GM19099 (cell line): Measurements from ENCODE around the gene ZNF22.

Source experiments
- POLR2A ChIP-seq: IDR thresholded peaks from 3 replicates; pipeline ENCODE4 v1.6.1; 2011; ENCODE audit warnings: low read depth; ENCODE audit not compliant: insufficient read length; ENCODE audit errors: extremely low read depth

The ZNF22 gene

DNA sequence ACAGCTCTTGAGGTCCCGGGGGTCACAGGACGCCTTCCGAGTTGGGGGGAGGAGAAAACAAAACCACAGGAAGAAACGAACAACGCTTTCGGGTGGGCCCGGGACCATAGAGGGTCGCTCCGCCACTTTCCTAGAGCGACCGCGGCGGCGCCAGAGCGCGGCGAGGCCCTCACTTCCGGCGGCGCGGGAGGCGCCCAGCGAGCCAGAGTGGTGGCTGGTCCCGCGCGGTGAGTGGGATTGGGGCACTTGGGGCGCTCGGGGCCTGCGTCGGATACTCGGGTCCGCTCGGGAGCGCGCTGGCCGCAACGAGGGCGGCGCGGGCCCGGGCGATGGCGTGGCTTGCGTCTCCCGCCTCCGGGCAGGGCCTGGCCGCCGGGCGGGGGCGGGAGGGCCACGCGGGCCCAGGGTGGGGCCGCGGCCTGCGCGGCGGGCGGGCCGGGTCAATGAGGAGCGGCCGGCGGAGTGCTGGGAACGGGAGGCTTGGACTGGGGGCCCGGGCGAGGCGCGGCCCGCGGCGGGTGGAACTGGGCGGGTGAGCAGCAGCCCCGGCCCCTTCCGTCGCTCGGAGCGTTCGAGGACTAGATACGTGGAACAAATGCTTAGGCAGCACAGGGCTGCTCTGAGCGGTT, at the start of gene ZNF22:
Gene ZNF22, plus strand, starts transcription at position 172 of the 629 bp plus-strand sequence. CDS start 2,446 bp downstream, outside the sequence.
- TF ChIP-seq POLR2A = peak; percentile 85

DNA sequence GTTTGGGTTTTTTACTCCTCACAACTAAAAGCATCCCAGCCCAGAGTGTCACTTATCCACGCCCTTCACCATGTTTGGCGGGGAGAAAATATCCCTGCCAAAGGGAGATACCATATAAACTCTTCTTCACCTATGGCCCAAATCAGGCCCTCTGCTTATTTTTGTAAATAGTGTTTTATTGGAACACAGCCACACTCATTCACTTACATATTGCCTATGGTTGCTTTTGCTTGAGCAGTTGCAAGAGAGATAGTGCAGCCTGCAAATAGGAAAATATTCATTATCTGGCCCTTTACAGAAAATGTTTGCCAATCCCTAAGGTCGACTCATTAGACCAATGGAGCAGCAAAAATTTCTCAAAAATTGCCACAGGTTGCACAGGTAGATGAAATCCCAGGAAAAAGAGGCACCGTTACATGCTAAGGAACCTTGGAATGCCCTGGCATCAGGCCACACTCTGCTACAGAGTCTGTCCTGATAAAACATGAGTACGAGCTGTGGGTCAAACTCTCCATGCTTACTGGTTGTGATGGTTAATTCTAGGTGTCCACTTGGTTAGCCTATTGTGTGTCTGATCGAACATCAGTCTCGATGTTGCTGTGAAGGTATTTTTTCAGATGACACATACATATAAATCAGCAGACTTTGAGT, 49.0 kb upstream of the ZNF22 start:
- no peak for TF ChIP-seq POLR2A

DNA sequence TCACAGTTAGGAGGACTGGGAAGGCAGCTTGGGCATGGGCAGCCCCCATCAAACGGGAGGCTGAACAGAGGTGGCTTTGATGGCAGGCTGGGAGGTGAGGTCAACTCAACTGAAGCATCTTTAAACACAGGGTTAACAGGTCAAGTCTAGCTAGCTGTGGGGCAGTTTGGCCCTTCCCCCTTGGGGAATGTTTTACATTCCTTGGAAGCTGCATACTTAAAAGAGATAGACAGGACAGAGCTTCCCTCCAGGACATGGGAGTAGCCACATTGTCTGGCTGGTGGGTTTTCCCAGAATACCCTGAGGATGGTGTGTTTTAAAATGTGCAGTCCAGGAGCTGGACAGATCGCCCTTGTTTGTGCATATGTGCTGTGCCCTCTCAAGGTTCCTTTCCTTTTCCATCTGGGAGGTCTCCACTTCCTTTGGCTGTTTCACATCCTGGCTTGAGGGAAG, 47.9 kb upstream of the ZNF22 start:
- TF ChIP-seq POLR2A = no peak

DNA sequence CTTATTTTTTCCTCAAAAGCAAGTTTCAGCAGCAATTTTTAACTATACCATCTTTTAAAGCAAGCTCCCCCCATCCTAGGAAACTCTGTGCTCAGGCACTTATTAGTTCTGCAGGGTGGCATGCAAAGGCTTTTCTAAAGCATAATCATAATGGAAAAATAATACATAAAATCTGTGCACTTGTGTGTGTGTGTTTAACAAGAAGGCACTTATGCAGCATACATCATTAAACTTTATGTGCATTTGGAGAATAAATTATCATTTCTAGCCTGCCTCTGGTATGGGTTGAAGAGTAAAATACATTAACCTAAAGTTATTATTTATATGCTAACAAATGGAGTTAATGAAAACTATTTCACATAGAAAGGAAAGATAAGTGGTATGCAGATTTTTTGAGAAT, 46.7 kb upstream of the ZNF22 start:
- no peak for TF ChIP-seq POLR2A

DNA sequence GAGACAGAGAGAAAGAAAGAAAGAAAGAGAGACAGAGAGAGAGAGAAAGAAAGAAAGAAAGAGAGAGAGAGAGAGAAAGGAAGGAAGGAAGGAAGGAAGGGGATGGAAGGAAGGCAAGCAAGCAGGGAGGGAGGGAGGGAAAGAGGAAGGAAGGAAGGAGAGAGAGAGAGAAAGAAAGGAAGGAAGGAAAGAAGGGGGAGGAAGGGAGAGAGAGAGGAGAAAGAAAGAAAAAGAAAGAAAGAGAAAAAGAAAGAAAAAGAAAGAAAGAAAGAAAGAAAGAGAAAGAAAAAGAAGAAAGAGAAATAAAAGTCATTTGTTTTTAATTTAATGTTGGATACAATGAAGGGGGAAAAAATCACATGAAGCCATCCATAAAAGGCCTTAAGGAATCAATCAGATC, 45.8 kb upstream of the ZNF22 start:
- TF ChIP-seq POLR2A = no peak

DNA sequence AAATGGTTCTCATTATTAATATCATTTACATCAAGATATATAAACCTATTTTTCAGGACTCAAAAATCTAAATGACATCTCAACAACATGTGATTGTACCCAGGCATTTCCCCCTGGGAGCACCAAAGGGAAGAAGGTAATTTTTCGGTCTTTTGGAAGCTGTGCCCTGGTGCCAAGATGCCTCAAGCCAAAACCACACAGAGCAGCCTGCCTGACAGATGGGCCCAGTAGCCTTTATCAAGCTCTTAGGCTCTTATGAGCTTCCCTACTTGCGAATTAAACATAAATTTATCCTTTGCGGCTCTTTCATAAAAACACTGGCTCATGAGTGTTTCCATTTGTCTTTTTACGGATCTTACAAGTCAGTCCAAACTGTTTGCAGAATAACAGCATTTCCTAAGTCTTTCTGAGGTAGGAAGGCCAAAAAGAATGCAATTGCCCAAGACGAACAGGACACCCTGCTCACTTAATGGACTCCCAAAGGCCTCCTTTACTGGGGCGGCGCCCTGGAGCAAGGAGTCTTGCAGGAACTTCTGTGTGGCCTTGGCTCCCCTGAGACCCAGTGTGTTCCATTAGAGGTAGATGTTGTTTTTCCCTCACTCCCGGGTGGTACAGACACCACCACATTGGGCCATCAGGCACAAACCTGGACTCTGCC, 45.2 kb upstream of the ZNF22 start:
- TF ChIP-seq POLR2A = no peak

DNA sequence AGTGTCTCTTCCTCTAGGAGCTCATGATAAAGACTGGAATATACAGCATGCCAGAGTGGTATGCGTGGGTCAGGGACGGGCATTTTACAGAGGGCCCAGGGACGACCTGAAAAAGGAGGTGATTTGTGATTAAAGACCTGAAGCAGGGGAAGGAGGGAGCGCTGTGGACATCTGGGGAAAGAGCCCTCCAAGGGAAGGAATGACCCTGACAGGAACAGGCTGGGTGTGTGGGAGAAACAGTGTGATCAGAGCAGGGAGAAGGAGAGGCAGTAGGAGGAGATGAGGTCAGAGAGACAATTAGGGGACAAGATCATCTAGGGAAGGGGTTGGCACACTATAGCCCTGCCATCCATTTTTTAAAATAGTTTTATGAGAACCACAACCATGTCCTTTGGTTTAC, 44.5 kb upstream of the ZNF22 start:
- no peak for TF ChIP-seq POLR2A

DNA sequence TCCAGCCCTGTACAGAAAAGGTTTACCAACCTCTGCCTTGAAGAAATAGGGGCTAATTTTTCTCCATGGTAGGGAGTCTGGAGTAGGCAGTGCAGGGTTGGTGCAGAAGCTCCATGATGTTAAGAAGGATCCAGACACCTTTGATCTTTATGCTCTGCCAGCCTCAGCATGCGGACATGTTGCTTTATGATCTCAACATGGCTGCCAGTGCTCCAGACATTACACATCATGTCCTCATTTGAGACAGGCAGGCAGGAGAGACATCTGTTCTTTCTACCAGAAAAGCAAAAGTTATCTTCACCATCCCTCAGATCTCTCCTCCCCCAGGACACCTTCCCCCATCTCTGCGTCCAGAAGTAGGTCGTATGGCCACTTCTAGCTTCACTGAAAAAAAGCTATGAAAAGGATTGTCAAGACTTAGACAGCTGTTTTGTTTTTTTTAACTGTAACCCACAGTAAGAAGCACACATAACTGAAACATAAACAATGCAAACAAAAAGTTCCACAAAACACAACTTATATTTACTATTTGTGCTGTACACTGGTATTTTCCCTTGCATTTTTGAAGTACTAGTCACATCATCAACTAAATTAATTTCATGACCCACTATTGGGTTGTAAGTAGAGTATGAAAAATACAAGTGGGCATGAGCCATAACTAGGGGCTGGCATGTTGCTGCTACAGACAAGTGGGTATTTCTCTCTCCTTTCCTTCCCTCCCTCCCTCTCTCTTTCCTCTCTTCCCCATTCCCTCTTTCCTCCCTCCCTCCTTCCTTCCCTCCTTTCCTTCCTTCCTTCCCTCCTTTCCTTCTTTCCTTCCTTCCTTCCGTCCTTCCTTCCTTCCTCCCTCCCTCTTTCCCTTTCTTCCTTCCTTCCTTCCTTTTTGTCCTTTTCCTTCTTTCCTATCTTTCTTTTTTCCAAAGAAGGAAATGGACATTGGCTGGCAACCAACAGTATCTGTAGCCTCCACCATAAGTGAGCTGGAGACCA, 43.7 kb upstream of the ZNF22 start:
- TF ChIP-seq POLR2A = no peak

DNA sequence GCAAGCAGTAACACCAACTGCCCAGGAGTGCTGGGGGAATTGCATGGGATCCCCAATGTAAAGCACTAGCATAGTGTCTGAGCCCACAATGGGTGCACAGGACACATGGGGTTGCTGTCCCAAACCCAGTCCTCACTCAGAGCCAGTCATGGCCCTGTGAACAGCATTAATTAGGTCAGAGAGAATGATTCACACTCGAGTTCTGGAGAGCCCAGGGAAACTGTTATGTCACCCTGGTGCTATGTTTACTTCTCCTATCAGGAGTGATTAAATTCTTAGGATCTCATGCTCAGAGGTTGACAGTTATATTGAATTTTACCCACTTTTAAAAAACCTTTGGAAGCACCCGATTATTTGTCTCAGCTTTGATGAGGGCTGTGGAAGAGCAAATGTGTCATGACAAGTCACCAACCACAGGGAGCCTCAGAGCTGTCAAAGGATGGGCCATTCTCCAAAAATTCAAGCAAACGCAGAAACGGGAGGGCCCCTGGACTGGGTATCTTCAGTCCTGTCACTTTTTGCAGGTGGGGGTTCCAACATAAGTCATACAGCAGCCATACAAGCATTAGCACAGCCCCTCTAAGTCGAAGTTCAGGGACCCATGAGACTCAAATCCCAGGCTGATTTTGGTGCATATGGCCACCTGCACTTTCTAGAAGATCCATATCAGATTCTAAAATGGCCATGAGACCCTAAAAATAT, 42.4 kb upstream of the ZNF22 start:
- no peak for TF ChIP-seq POLR2A

DNA sequence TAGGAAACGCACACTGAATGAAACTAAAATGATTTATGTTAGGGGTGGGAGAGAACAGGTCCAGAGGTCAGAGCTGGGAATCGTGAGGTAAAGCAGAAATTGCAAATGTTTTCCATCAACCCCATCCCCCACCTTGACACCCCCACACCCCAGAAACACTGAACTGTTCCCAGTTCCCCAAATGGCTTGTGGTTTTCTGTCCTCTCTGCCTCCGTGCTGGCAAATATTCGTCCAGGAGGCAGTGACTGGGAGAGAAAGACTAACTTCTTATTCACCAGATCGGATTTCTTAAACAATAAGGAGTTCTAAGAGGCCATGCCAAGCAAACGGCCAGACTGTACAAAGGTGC, 41.9 kb upstream of the ZNF22 start:
- no peak for TF ChIP-seq POLR2A

DNA sequence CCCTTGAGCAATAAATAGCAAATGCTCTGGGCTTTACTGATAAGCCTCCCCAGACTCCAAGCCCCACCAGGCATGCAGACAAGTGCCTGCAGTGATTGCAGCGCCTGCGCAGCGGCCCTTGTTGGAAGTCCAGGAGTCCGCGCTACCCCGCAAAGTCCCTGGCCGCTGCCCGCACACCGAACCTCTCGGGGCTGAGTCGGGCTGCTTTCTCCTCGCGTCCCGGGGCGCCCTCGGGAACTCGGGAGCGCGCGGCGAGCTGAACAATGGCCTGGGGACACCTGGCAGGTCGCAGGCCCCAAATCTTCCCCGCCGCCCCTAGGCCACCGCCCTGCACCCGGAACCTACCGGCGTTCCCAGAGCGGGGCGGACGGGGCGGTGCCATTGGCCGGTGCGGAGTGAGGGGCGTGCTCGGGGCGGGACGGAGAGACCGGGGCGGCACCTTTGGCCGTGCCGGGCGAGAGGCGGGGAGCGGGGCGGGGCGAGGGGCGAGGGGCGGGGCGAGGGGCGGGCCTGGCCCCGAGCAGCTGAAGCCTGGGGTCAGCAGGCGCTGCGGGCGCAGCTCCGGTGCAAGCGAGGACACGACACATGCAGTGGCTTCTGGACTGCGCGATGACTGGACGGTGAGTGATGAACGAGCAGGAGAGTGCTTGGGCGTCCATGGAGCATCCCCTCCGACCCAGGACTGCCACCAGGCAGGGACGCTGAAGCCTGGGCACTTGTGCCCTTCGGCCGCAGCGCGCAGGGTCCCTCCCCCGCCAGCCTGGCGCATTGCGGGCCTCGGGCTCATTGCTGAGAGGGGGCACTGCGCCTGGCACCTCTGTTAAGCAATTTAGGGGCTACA, 41.3 kb upstream of the ZNF22 start, which contains the start of gene RASSF4:
Gene RASSF4, plus strand, starts transcription at position 556 of the 841 bp plus-strand sequence. CDS start 10,401 bp downstream, outside the sequence.
- peak; percentile 92 for TF ChIP-seq POLR2A

DNA sequence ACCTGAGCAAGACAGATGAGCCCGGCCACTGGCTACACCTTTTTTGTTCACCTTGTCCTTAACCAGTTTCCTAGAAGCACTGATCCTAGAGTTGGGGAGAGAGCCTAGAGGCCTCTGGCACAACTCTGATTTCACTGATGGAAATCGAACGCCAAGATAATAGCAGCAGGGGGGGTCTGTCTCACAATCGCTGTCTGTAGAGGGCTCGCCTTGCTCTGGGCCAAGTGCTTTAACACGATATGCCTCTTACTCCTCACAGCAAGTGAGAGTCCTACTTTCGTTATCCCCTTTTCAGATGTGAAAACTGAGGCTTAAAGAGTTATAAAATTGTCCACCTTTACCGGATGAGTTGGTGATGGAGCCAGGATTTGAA, 40.6 kb upstream of the ZNF22 start:
- TF ChIP-seq POLR2A = no peak

DNA sequence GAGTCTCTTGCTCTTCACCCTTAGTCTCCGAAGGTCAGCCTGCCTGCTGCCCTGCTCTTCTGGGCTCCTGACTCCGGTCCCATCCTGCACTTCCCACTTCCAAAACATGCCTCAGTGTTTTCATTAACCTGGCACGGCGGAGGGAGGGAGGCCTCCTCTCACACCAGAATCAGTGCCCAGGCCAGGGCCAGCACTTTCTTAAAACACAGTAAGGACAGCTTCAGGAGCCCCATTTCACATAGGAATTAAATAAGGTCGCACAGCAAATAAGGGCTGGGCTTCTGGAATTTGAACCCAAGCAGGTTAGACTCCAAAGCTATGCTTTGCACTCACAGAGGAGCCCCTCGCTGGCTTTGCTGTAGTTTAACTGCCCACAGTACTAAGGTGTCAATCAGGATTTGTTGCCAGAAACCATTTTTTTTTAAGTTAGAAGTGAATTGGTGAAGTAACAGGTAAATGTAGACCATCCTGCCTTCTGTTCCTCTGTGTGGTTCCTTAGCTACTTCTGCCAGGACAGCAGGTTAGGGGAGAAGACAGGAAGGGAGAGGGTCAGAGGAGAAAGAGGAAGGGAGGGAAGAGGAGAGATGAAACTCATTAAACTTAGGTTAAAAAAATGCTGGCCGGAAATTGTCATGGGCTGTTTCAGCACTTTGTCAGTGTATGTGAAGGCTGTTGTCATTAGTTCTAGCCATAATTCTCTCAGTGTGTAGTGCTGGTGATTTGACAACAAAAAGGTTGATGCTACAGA, 40.1 kb upstream of the ZNF22 start:
- no peak for TF ChIP-seq POLR2A
